Airway epithelial cell (primary cell): ENCODE data around the gene CFC1B. TPM values are rescaled to one million over a fixed set of nuclear protein-coding genes. Genes with fewer than 3 reads are reported as not detected.

Source experiments
- total RNA-seq: library from RNA; depleted of rRNA; stranded (reverse); fragments of >200 nt; gene quantifications from 2 replicates; pipeline ENCODE4 v1.2.3, GENCODE V29; 2015

Gene CFC1B
- not detected in 2 replicates for total RNA-seq

GRCh38 chr2:130520992-130521391 is at the start of gene CFC1B:
TSS of gene CFC1B (plus strand) at chr2:130521222. CDS start at chr2:130521485, 263 bp downstream.

GRCh38 chr2:130509228-130509627 is 11.8 kb upstream of the CFC1B start, which contains the start of gene POTEI:
TSS of gene POTEI (minus strand) at chr2:130509328. CDS start at chr2:130509235, 93 bp downstream.

Other genes with a start within 250 kb of the CFC1B start
- gene IMP4, start 178.3 kb upstream of the CFC1B start, total RNA-seq, result 139 and 192 TPM in 2 replicates
- gene PTPN18, start 165.2 kb upstream of the CFC1B start, total RNA-seq, result 10.8 and 14.1 TPM in 2 replicates
- gene POTEI, start 11.9 kb upstream of the CFC1B start, total RNA-seq, result not detected in 2 replicates
- gene CFC1, start 78.4 kb downstream of the CFC1B start, total RNA-seq, result not detected in 2 replicates
- gene POTEJ, start 90.2 kb downstream of the CFC1B start, total RNA-seq, result not detected in 2 replicates
- not detected in 2 replicates for gene GPR148, start 207.8 kb downstream of the CFC1B start, total RNA-seq
- gene AMER3, start 234.3 kb downstream of the CFC1B start, total RNA-seq, result not detected in 2 replicates